ENCODE measurements around the gene PATJ. TPM values are rescaled to one million over a fixed set of nuclear protein-coding genes. Genes with fewer than 3 reads are reported as not detected.
A peak's percentile ranks its signal among the peaks of the same experiment; 100 is the strongest.

Gene PATJ
- total and polyA plus RNA-seq, 2 of the 13 experiments (the other 11 are each of a cell fraction or from before 2014, with no cell fraction given): 6.2 to 16.8 TPM

GRCh38 chr1:62040973-62041372 lies 298.7 kb downstream of the PATJ start (continued):
- TF ChIP-seq ARID5B (CRISPR knock-in tag; IDR thresholded peaks at IDR 0.05): peak; percentile 40; the same call in 1 of the 2 replicates
- no peak for TF ChIP-seq ZNF614 (CRISPR knock-in tag; IDR thresholded peaks at IDR 0.05; ENCODE audit: borderline replicate concordance)
- no peak for TF ChIP-seq AGO1 (IDR thresholded peaks at IDR 0.05; ENCODE audit: low read depth, low read length, poor library complexity, severe bottlenecking)
- 0 out of 2 replicates have a peak, but pooled peaks have one; percentile 39 for TF ChIP-seq RCOR2 (CRISPR knock-in tag; IDR thresholded peaks at IDR 0.05)
- 0 out of 2 replicates have a peak, but pooled peaks have one; percentile 13 for TF ChIP-seq NR2F6 (IDR thresholded peaks at IDR 0.05)
- peak; percentile 44; the same call in 1 of the 2 replicates for TF ChIP-seq NR2F6 (CRISPR knock-in tag; IDR thresholded peaks at IDR 0.05)

GRCh38 chr1:62043154-62043553 lies 300.9 kb downstream of the PATJ start:
- no peaks in the 10 kb centered on the region for H3K79me2 ChIP-seq (ENCODE audit: insufficient read depth, low read length)
- H3K27ac ChIP-seq (ENCODE audit: extremely low read length, insufficient read depth, low read length): no peak overlapping the region
- CTCF ChIA-PET (ENCODE audit: low intra/inter-chr PET ratio, low total read pairs): no interaction called here
- in situ Hi-C loops (cut with HindIII; ENCODE audit: extremely low pct_ligation_motif_present, low pct_unique_long_range_greater_than_20kb): no loop called here
- intact Hi-C loops (cut with micrococcal nuclease; ENCODE audit: unreplicated experiment): no loop called here
- ATAC-seq: no peak
- no peak overlapping the region for H3K4me2 ChIP-seq (ENCODE audit: low read depth, low read length)
- H3K4me1 ChIP-seq (ENCODE audit: insufficient read depth, low read length): peaks cover 20% of the 10 kb centered on the region
- H3K27me3 ChIP-seq (ENCODE audit: control insufficient read depth in 1 of 2, insufficient read depth in 2 of 2, low read length in 2 of 2): no peaks in the 10 kb centered on the region
- H3K9me3 ChIP-seq (ENCODE audit: low read length): no peaks in the 10 kb centered on the region
- no peak overlapping the region for H3K4me3 ChIP-seq (replicated peaks in 1 of 3; ENCODE audit: insufficient read depth in 1 of 3, low read depth in 2 of 3, low read length in 3 of 3)
- no peak overlapping the region for H3K9ac ChIP-seq (ENCODE audit: insufficient read depth, low read depth, low read length)
- TF ChIP-seq YEATS2 (CRISPR knock-in tag; IDR thresholded peaks at IDR 0.05; ENCODE audit: borderline replicate concordance) (no peak), AGO1 (IDR thresholded peaks at IDR 0.05; ENCODE audit: low read depth, low read length, poor library complexity, severe bottlenecking) (no peak), REPIN1 (CRISPR knock-in tag; IDR thresholded peaks at IDR 0.05; ENCODE audit: borderline replicate concordance, low read depth) (no peak), CBX2 (IDR thresholded peaks at IDR 0.05; ENCODE audit: low read depth, low read length) (no peak), CBX2 (CRISPR knock-in tag; IDR thresholded peaks at IDR 0.05; ENCODE audit: low read depth) (no peak)
- no peak for FAIRE-seq
- BruUV-seq (replicated peaks): no TSS peak
- no peaks in the 10 kb centered on the region for H4K20me1 ChIP-seq (ENCODE audit: insufficient read depth, low read length)
- H3K36me3 ChIP-seq (replicated peaks in 1 of 2; ENCODE audit: control insufficient read depth in 1 of 2, insufficient read depth in 2 of 2, low read length in 2 of 2): 0 out of 5 replicates have a peak, but pooled peaks cover 0 to 3% of the 10 kb centered on the region in 2 experiments
- POLR2A ChIA-PET: no interaction called here
- DNase-seq (ENCODE audit: low spot score): no peak
- no peak overlapping the region for H2AFZ ChIP-seq (ENCODE audit: low read length)
